HAP-1 (cell line): ENCODE results near the gene UTS2R.

ENCODE experiments used
- DNase-seq, 2 experiments: peaks; one replicate each; pipeline ENCODE4 v3.0.0-alpha.2; 2016 to 2020; ENCODE audit warnings: low spot score in 2 of 2
- H3K27me3 ChIP-seq: fragments of 250-450 bp; sonication (Bioruptor Pico); 2 replicates; pipeline ENCODE4 v1.5.1; 2020; ENCODE audit warnings: low read depth, mild to moderate bottlenecking, moderate library complexity
- H3K36me3 ChIP-seq: fragments of 250-450 bp; sonication (Bioruptor Pico); replicated peaks from 2 replicates; pipeline ENCODE4 v1.5.1; 2020; ENCODE audit warnings: mild to moderate bottlenecking
- H3K4me1 ChIP-seq: fragments of 250-450 bp; sonication (Bioruptor Pico); 2 replicates; pipeline ENCODE4 v1.5.1; 2020; ENCODE audit warnings: mild to moderate bottlenecking
- H3K4me3 ChIP-seq: fragments of 250-450 bp; sonication (Bioruptor Pico); 2 replicates; pipeline ENCODE4 v1.5.1; 2020; ENCODE audit warnings: mild to moderate bottlenecking, moderate library complexity
- H3K9me3 ChIP-seq: fragments of 250-450 bp; sonication (Bioruptor Pico); 2 replicates; pipeline ENCODE4 v1.5.1; 2020; ENCODE audit warnings: mild to moderate bottlenecking, moderate library complexity
- in situ Hi-C: fragments of 300-500 bp; cut with MboI; formaldehyde crosslinking; loops from 3 replicates; pipeline ENCODE4 v1.14.3; 2020; ENCODE audit warnings: low sequenced_read_pairs, inconsistent platforms, mixed read lengths

The UTS2R gene

DNA sequence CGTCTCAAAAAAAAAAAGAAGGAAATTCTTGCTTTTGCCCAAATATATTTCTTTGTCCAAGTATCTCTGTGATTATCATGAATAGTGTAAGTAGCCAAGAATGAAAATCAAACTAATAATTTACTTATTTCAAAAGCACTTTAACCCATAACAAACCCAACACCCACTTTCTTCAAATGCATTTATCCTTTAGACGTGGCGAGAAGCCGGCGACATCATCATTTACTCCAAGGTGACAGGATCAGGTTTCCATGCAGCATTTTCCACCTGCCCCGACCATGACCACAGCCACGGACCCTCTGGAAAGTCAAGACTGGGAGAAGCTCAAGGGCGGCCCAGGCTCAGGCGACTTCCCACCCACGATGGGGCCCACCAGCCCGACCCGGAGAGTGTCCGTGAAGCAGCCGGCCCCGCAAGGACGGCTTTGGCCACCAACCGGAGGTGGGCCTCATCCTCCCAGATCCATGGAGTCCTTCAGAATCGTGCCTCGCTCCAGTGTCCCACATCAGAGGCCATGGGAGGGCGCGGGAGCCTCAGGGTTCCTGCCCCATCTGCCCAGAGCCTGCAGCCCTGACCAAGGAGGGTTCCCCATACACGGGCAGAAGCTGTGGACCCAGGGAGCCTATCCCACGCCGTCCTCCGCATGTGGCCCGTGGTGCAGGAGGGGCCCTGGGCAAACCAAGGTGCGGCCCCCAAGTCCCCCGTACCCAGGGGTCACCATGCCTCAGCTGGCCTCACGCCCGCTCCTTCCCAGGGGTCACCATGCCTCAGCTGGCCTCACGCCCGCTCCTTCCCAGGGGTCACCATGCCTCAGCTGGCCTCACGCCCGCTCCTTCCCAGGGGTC is 18.7 kb downstream of the UTS2R start:
- no peaks in the 10 kb centered on the region for H3K4me1 ChIP-seq
- H3K36me3 ChIP-seq, result no peaks in the 10 kb centered on the region
- no peaks in the 10 kb centered on the region for H3K9me3 ChIP-seq
- no peak overlapping the region for H3K4me3 ChIP-seq
- peaks cover 6% of the 10 kb centered on the region; the same call in 1 of the 2 replicates for H3K27me3 ChIP-seq
- in situ Hi-C loops, result no loop called here
- DNase-seq, result no peak

DNA sequence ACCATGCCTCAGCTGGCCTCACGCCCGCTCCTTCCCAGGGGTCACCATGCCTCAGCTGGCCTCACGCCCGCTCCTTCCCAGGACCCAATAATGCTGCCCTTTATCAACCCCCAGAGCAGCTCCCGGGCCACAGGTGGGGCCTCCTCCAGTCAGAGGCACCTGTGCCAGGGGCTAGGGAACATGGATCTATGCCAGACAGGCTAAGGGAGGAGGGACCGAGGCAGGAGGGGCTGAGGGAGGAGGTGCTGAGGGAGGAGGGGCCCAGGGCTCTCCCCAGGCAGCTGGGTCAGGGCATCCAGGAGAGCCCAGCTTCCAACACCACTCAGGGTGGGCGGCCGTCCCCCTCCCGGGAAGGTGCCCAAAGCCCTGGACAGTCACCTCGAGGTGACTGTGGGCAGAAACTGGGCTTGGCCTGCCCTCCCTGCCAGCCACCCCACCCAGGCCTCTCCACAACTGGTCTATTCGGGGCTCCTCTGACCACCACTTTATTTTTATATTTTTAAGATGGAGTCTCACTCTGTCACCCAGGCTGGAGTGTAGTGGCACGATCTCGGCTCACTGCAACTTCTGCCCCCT is 19.4 kb downstream of the UTS2R start:
- H3K27me3 ChIP-seq, result peaks cover 6% of the 10 kb centered on the region; the same call in 1 of the 2 replicates
- no peaks in the 10 kb centered on the region for H3K9me3 ChIP-seq
- H3K36me3 ChIP-seq, result no peaks in the 10 kb centered on the region
- in situ Hi-C loops, result no loop called here
- H3K4me3 ChIP-seq, result no peak overlapping the region
- no peak for DNase-seq
- H3K4me1 ChIP-seq, result no peaks in the 10 kb centered on the region

DNA sequence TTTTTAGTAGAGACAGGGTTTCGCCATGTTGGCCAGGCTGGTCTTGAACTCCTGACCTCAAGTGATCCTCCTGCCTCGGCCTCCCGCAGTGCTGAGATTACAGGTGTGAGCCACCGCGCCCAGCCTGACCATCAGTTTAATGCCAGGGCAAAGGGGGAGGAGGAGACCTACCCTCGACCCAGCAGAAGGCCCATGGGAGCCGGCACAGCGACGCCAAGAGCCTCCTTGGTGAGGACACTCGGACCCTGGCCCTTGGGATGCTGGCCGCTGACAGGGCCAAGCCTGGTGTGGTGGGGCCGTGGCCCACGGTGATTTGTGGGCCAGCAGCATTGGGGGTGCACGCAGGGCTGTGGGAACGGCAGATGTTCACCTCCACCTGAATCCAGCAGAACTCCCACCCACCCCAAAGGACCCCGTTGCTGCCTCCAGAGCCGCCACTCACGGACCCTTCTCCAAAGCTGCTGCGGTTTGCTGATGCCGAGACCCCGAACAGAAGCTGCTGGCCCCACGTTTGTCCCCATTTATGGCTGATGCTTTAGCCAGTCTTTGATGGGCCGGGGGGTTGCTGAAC is 20.0 kb downstream of the UTS2R start:
- Histone ChIP-seq H3K9me3 (no peaks in the 10 kb centered on the region), H3K27me3 (peaks cover 6% of the 10 kb centered on the region; the same call in 1 of the 2 replicates), H3K36me3 (no peaks in the 10 kb centered on the region), H3K4me3 (no peak overlapping the region), H3K4me1 (no peaks in the 10 kb centered on the region)
- DNase-seq, result no peak
- in situ Hi-C loops, result no loop called here

DNA sequence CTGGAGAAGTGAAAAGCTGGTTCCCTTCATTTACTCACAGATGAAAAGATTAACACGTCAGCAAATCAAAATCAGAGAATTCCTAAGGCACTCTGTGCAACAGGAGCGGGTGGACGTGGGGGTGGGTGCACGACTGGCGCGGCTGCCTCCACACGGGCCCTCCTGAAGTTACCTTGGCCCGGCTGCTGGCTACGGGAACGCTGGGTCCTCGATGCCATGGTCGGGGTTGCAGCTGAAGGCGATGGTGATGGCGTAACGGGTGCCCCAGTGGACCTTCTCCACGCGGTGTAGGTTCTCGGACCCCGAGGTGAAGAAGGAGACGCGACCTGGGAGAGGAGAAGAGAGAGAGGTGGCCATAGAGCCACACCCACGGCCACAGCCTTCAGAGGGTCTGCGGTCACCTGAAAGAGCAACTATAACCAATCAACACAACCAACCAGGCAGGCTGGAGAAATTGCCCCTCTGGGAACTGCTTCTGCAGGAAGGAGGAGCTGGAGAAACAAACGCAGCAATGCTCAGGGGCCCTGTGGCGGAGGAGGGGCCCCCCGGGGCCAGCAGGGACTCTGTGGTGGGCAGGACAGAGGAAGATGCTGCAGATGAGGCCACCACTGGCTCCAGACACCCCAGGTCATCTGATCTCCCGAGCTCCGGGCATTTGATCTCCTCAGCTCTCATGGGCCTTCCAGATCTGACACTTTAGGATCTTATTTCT is 20.8 kb downstream of the UTS2R start:
- in situ Hi-C loops, result no loop called here
- H3K4me3 ChIP-seq, result no peak overlapping the region
- no peaks in the 10 kb centered on the region for H3K9me3 ChIP-seq
- H3K36me3 ChIP-seq, result no peaks in the 10 kb centered on the region
- 0 out of 2 replicates have a peak, but pooled peaks cover under 1% of the 10 kb centered on the region for H3K27me3 ChIP-seq
- no peak for DNase-seq
- no peaks in the 10 kb centered on the region for H3K4me1 ChIP-seq

DNA sequence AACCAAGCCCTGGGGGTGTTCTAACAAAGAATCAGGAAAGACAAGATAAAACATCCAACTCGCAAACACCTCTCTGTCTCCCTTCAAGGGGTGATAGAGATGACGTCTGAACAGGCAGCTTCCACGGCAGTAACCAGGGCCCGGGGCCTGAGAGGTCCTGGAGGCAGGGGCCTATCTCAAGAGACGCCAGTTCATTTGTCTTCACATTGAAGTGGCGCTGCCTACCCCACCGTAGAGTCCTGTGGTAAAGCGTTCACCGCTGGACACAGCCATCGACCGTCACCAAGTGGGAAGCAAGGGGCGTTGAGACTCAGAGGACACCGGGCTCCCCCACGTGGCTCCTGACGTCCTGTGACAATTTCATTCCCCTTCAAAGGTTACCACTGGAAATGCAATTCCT is 21.4 kb downstream of the UTS2R start:
- in situ Hi-C loops, result no loop called here
- Histone ChIP-seq H3K4me3 (no peak overlapping the region), H3K27me3 (no peaks in the 10 kb centered on the region), H3K4me1 (no peaks in the 10 kb centered on the region), H3K9me3 (no peaks in the 10 kb centered on the region), H3K36me3 (no peaks in the 10 kb centered on the region)
- DNase-seq, result no peak

DNA sequence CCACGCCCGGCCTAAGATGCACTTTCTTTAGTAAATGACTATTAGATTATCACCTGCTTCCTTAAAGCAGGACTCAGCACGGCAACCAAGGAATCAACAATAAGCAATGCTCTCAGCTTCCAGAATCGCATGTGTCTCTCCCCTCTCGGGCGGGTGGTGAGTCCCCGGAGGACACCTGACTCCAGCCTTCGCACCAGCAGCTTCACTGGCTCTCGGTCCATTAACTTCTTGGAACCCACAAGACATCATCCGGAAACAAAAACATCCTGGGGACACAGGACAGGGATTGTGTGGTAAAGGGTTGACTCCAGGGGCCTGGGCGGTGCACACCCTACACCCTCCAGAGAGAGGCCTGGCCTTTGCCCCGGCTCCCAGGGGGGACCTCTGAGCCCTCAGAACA is 22.7 kb downstream of the UTS2R start:
- in situ Hi-C loops, result no loop called here
- Histone ChIP-seq H3K4me3 (no peak overlapping the region), H3K36me3 (no peaks in the 10 kb centered on the region), H3K27me3 (no peaks in the 10 kb centered on the region), H3K9me3 (no peaks in the 10 kb centered on the region), H3K4me1 (no peaks in the 10 kb centered on the region)
- DNase-seq, result no peak

DNA sequence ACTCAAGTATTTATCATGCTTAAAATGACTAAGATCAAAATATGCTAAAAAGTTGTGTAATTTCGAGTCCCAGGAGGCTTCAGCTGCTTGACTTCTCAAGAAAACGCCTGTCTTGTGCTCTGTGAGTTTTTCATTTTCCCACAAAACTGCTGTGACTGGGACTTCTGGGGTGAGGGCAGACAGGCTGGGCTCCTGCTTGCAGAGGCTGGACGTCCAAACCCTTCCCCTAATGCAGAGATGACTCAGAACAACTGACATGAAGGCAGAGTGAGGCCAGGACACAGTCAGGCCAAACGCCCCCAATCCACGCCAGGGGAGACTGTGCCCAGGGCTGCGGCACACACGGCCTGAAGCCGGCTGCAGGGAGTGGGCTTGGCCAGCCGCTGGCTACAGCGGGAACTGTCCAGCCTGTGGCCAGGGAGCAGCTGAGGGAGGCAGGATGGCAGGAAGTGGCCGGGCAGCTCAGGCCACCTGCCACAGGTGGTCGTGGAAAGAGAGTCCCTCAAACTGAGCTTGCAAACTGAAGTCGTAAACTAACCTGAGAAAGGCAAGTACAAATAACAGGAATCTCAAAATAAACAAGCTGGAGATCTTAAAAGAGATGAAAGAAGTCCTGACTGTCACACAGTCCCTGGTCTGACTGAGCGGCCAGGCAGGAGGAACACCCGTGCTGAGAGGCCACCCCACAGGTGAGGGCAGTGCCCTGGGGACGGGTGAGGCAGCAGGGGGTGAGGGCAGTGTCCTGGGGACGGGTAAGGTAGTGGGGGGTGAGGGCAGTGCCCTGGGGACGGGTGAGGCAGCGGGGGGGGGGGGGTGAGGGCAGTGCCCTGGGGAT is 25.3 kb downstream of the UTS2R start:
- DNase-seq, result no peak
- Histone ChIP-seq H3K27me3 (no peaks in the 10 kb centered on the region), H3K9me3 (no peaks in the 10 kb centered on the region), H3K4me1 (no peaks in the 10 kb centered on the region), H3K36me3 (no peaks in the 10 kb centered on the region; the same call in 1 of the 2 replicates), H3K4me3 (no peak overlapping the region)
- in situ Hi-C loops, result no loop called here

DNA sequence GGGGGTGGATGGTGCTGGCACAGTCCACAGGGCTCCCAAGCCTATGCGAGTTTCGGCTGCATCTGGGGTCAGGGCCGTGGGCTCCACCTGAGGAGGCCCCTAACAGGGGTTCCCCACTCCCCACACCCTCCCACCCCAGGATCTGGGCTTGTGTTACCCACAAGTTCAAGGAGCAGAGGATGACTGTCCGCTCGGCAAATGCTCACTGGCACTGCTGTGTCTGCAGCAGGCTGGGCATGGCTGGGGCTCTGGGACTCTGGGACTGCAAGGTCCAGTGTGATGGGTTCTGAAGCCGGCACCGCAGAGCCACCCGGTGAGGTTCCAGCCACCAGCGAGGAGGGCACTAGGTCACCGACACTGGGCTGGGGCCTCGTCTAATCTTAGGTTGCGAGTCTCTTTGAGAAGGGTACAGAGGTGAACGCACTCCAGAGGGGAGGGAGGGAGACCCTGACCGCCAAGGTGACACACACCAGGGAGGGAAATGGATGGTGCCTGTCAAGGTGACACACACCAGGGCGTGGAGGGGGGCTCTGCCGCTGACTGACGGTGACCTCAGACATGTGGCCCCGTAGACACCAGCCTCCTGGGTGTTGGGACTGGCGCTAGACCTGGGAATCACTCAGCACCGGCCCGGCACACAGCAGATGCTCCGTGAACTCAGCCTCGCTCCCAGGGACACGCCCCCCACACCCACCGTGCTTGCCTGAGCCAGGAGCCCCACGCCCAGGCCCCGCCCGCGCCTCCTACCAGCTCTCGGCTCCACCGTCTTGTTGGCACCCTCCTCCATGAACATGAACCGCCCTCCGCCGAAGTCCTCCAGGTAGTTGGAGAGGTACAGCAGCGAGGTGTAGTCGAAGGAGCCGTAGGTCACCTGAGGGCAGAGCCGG is 26.1 kb downstream of the UTS2R start:
- Histone ChIP-seq H3K4me3 (no peak overlapping the region), H3K4me1 (no peaks in the 10 kb centered on the region), H3K27me3 (no peaks in the 10 kb centered on the region), H3K9me3 (no peaks in the 10 kb centered on the region), H3K36me3 (no peaks in the 10 kb centered on the region; the same call in 1 of the 2 replicates)
- in situ Hi-C loops, result no loop called here
- DNase-seq, result no peak

DNA sequence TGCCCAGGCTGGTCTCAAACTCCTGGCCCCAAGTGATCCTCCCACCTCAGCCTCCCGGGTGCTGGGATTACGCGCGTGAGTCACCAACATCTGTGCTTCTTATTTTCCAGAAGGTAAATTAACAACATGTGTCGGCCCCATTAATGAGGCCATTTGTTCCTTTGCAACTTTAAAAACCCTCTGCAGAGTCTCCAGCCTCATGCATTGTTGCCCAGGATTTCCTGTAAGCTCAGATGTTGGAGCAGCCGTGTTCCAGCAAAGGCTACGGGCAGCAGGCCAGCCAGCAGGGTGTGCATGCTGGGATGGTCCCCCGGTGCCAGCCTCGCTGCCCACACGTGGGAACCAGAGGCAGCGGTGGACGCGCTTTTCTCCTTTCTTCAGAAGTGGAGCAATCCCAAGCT is 27.5 kb downstream of the UTS2R start:
- Histone ChIP-seq H3K36me3 (no peaks in the 10 kb centered on the region; the same call in 1 of the 2 replicates), H3K4me3 (no peak overlapping the region)
- in situ Hi-C loops, result no loop called here

DNA sequence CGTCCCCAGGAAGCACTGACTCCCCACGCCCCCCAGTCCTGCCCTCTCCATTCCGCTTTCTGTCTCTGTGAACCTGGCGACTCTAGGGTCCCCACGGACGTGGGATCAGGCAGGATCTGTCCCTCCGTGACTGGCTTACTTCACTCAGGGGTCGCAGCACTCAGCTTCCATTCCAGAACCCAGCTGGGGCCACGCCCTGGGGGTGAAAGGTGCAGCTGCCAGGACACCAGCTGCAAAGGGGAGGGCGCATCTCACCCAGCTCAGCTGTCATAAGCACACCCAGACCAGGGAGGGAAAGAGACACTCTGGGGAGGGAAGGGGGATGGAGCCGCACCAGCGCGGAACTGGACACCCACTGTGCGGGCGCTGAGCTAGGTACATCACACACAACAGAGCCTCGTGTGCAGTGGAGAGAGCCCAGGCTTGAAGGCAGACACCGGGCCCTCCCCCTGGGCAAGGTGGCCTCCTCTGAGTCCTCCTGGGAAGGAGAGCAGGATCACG is 28.1 kb downstream of the UTS2R start:
- in situ Hi-C loops, result no loop called here
- H3K4me1 ChIP-seq, result no peaks in the 10 kb centered on the region

More for the DNA sequence above, 27.5 kb downstream of the UTS2R start:
- no peak for DNase-seq
- Histone ChIP-seq H3K4me1 (no peaks in the 10 kb centered on the region), H3K27me3 (no peaks in the 10 kb centered on the region), H3K9me3 (no peaks in the 10 kb centered on the region)

DNA sequence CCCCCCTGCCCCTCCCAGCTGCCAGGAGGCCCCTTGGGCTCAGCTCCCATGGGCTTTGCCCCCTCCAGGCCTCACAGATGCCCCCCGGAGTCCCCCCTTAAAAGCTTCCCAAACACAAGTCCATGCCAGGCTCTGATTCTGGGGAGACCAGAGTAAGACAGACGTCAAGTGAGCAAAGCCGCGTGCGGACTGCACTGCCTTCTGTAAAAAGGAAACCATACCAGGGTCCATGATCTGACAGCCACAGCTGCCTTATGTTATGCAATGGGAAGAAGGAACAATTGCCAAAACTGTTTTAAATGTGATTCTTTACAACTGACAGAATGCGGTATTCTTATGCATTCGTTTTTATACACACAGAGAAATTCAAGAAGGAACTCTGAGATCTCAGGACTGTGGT is 28.6 kb downstream of the UTS2R start:
- H3K4me3 ChIP-seq, result no peak overlapping the region
- H3K27me3 ChIP-seq, result no peaks in the 10 kb centered on the region
- H3K36me3 ChIP-seq, result no peaks in the 10 kb centered on the region; the same call in 1 of the 2 replicates
- no peak for DNase-seq
- H3K9me3 ChIP-seq, result no peaks in the 10 kb centered on the region
- no peaks in the 10 kb centered on the region for H3K4me1 ChIP-seq
- in situ Hi-C loops, result no loop called here

More for the DNA sequence above, 28.1 kb downstream of the UTS2R start:
- Histone ChIP-seq H3K4me3 (no peak overlapping the region), H3K36me3 (no peaks in the 10 kb centered on the region; the same call in 1 of the 2 replicates), H3K9me3 (no peaks in the 10 kb centered on the region), H3K27me3 (no peaks in the 10 kb centered on the region)
- no peak for DNase-seq

DNA sequence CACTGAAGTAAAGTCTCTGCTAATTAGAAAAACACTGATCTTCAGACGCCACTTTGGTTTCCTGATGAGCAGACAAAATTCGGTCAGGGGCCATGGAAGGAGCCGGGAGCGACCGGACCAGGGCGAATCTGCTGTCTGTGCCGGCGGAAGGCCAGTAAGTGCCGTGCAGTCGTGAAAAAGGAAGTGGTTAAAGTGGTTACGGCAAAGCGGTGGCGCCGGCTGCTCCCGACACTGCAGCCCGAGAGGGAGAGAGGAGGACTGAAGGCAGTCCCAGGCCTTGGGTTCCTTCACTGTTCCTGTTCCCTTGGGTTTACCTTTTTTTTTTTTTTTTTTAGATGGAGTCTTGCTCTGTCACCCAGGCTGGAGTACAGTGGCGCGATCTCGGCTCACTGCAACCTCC is 29.3 kb downstream of the UTS2R start:
- DNase-seq, result no peak
- in situ Hi-C loops, result no loop called here
- Histone ChIP-seq H3K36me3 (no peaks in the 10 kb centered on the region; the same call in 1 of the 2 replicates), H3K4me3 (no peak overlapping the region), H3K9me3 (no peaks in the 10 kb centered on the region), H3K4me1 (no peaks in the 10 kb centered on the region), H3K27me3 (no peaks in the 10 kb centered on the region)
